Measurements from ENCODE around the gene CDKN2AIP. TPM values are rescaled to one million over a fixed set of nuclear protein-coding genes. Genes with fewer than 3 reads are reported as not detected.

Gene CDKN2AIP
- total RNA-seq, 1 donor from 2014 or later = 16.3 TPM

- H3K4me3 ChIP-seq (ENCODE audit: low read depth, low read length) = peak overlapping the region; percentile 57
- H3K36me3 ChIP-seq (ENCODE audit: control insufficient read depth, insufficient read depth, low read length) = no peaks in the 10 kb centered on the region
- H3K27me3 ChIP-seq (ENCODE audit: control insufficient read depth, insufficient read depth, low read length) = no peaks in the 10 kb centered on the region
- DNase-seq (ENCODE audit: low read depth) (no peak), FAIRE-seq (no peak)
- TF ChIP-seq CTCF (IDR thresholded peaks at IDR 0.05; ENCODE audit: insufficient read depth, low read length, severe bottlenecking) = no peak
Measured at GRCh38 chr4:183399126-183399522, 45.3 kb upstream of the CDKN2AIP start.

GRCh38 chr4:183399616-183400015 is 44.8 kb upstream of the CDKN2AIP start:
- Histone ChIP-seq H3K27me3 (ENCODE audit: control insufficient read depth, insufficient read depth, low read length) (no peaks in the 10 kb centered on the region), H3K36me3 (ENCODE audit: control insufficient read depth, insufficient read depth, low read length) (no peaks in the 10 kb centered on the region), H3K4me3 (ENCODE audit: low read depth, low read length) (no peak overlapping the region)
- FAIRE-seq = no peak
- no peak for TF ChIP-seq CTCF (IDR thresholded peaks at IDR 0.05; ENCODE audit: insufficient read depth, low read length, severe bottlenecking)
- no peak for DNase-seq (ENCODE audit: low read depth)

- no peak overlapping the region for H3K4me3 ChIP-seq (ENCODE audit: low read depth, low read length)
- FAIRE-seq (no peak), DNase-seq (ENCODE audit: low read depth) (no peak)
- no peak for TF ChIP-seq CTCF (IDR thresholded peaks at IDR 0.05; ENCODE audit: insufficient read depth, low read length, severe bottlenecking)
- H3K36me3 ChIP-seq (ENCODE audit: control insufficient read depth, insufficient read depth, low read length) = no peaks in the 10 kb centered on the region
- H3K27me3 ChIP-seq (ENCODE audit: control insufficient read depth, insufficient read depth, low read length) = no peaks in the 10 kb centered on the region
Measured at GRCh38 chr4:183400035-183400434, 44.4 kb upstream of the CDKN2AIP start.

GRCh38 chr4:183401473-183401872 is 43.0 kb upstream of the CDKN2AIP start:
- FAIRE-seq (no peak), DNase-seq (ENCODE audit: low read depth) (no peak)
- Histone ChIP-seq H3K36me3 (ENCODE audit: control insufficient read depth, insufficient read depth, low read length) (no peaks in the 10 kb centered on the region), H3K27me3 (ENCODE audit: control insufficient read depth, insufficient read depth, low read length) (no peaks in the 10 kb centered on the region), H3K4me3 (ENCODE audit: low read depth, low read length) (no peak overlapping the region)
- TF ChIP-seq CTCF (IDR thresholded peaks at IDR 0.05; ENCODE audit: insufficient read depth, low read length, severe bottlenecking) = no peak

- DNase-seq (ENCODE audit: low read depth) (no peak), FAIRE-seq (no peak)
- H3K4me3 ChIP-seq (ENCODE audit: low read depth, low read length) = no peak overlapping the region
- TF ChIP-seq CTCF (IDR thresholded peaks at IDR 0.05; ENCODE audit: insufficient read depth, low read length, severe bottlenecking) = no peak
- no peaks in the 10 kb centered on the region for H3K27me3 ChIP-seq (ENCODE audit: control insufficient read depth, insufficient read depth, low read length)
- no peaks in the 10 kb centered on the region for H3K36me3 ChIP-seq (ENCODE audit: control insufficient read depth, insufficient read depth, low read length)
Measured at GRCh38 chr4:183402771-183403170, 41.7 kb upstream of the CDKN2AIP start.

- Histone ChIP-seq H3K4me3 (ENCODE audit: low read depth, low read length) (no peak overlapping the region), H3K36me3 (ENCODE audit: control insufficient read depth, insufficient read depth, low read length) (no peaks in the 10 kb centered on the region), H3K27me3 (ENCODE audit: control insufficient read depth, insufficient read depth, low read length) (no peaks in the 10 kb centered on the region)
- no peak for TF ChIP-seq CTCF (IDR thresholded peaks at IDR 0.05; ENCODE audit: insufficient read depth, low read length, severe bottlenecking)
- DNase-seq (ENCODE audit: low read depth) (no peak), FAIRE-seq (no peak)
Measured at GRCh38 chr4:183403486-183403885, 41.0 kb upstream of the CDKN2AIP start.

All from bronchial epithelial cell (primary cell).